Measurements from ENCODE around the gene KDSR.

KDSR gene

GRCh38 chr18:63290166-63290820, 76.7 kb downstream of the KDSR start:
- no peaks in the 10 kb centered on the region for H3K9me2 ChIP-seq (ENCODE audit: low read depth, low read length)
- TF ChIP-seq EZH2 (IDR thresholded peaks at IDR 0.05; ENCODE audit: borderline replicate concordance, low read length) = no peak
- TF ChIP-seq CTCF (IDR thresholded peaks at IDR 0.05; ENCODE audit: low read length) = no peak
- peak overlapping the region; percentile 57; the same call in 1 of the 2 replicates for H3K4me2 ChIP-seq (ENCODE audit: low read length)
- peak overlapping the region; percentile 13 for H3K4me3 ChIP-seq (ENCODE audit: low read depth, low read length, poor library complexity, severe bottlenecking)
- no peaks in the 10 kb centered on the region for H3K9me3 ChIP-seq (ENCODE audit: low read length)
- H3F3A ChIP-seq (ENCODE audit: insufficient read depth, low read length) = no peaks in the 10 kb centered on the region
- H3K4me1 ChIP-seq (ENCODE audit: insufficient read depth, low read length, severe bottlenecking) = peaks cover 99% of the 10 kb centered on the region
- peaks cover 94% of the 10 kb centered on the region for H3K36me3 ChIP-seq (ENCODE audit: insufficient read depth, low read length)
- H3K79me2 ChIP-seq (ENCODE audit: insufficient read depth, low read length) = peaks cover 98% of the 10 kb centered on the region
- H3K27me3 ChIP-seq (ENCODE audit: insufficient read depth, low read length) = no peaks in the 10 kb centered on the region
- no peaks in the 10 kb centered on the region for H4K20me1 ChIP-seq (ENCODE audit: insufficient read depth, low read length)
- peak overlapping the region; percentile 26; the same call in 1 of the 2 replicates for H3K9ac ChIP-seq (ENCODE audit: low read length)
- peak overlapping the region; percentile 78 for H3K27ac ChIP-seq (ENCODE audit: low read depth, low read length, poor library complexity, severe bottlenecking)
- H2AFZ ChIP-seq (ENCODE audit: low read length) = no peak overlapping the region

GRCh38 chr18:63288311-63288710, 78.7 kb downstream of the KDSR start:
- Histone ChIP-seq H3K9ac (ENCODE audit: low read length) (no peak overlapping the region; the same call in 1 of the 2 replicates), H3F3A (ENCODE audit: insufficient read depth, low read length) (no peaks in the 10 kb centered on the region), H3K9me3 (ENCODE audit: low read length) (no peaks in the 10 kb centered on the region), H3K36me3 (ENCODE audit: insufficient read depth, low read length) (peaks cover 96% of the 10 kb centered on the region), H3K79me2 (ENCODE audit: insufficient read depth, low read length) (peaks cover 100% of the 10 kb centered on the region), H4K20me1 (ENCODE audit: insufficient read depth, low read length) (no peaks in the 10 kb centered on the region), H3K27me3 (ENCODE audit: insufficient read depth, low read length) (no peaks in the 10 kb centered on the region), H2AFZ (ENCODE audit: low read length) (no peak overlapping the region), H3K4me2 (ENCODE audit: low read length) (peak overlapping the region; percentile 29; the same call in 1 of the 2 replicates), H3K9me2 (ENCODE audit: low read depth, low read length) (no peaks in the 10 kb centered on the region), H3K4me3 (ENCODE audit: low read depth, low read length, poor library complexity, severe bottlenecking) (no peak overlapping the region), H3K4me1 (ENCODE audit: insufficient read depth, low read length, severe bottlenecking) (peaks cover 100% of the 10 kb centered on the region), H3K27ac (ENCODE audit: low read depth, low read length, poor library complexity, severe bottlenecking) (peak overlapping the region; percentile 80)
- no peak for TF ChIP-seq EZH2 (IDR thresholded peaks at IDR 0.05; ENCODE audit: borderline replicate concordance, low read length)

GRCh38 chr18:63287691-63288220, 79.2 kb downstream of the KDSR start:
- no peaks in the 10 kb centered on the region for H3F3A ChIP-seq (ENCODE audit: insufficient read depth, low read length)
- no peak overlapping the region for H3K4me3 ChIP-seq (ENCODE audit: low read depth, low read length, poor library complexity, severe bottlenecking)
- H3K9me2 ChIP-seq (ENCODE audit: low read depth, low read length) = no peaks in the 10 kb centered on the region
- no peak overlapping the region for H2AFZ ChIP-seq (ENCODE audit: low read length)
- H3K27me3 ChIP-seq (ENCODE audit: insufficient read depth, low read length) = no peaks in the 10 kb centered on the region
- H3K4me2 ChIP-seq (ENCODE audit: low read length) = peak overlapping the region; percentile 56; the same call in 1 of the 2 replicates
- TF ChIP-seq EZH2 (IDR thresholded peaks at IDR 0.05; ENCODE audit: borderline replicate concordance, low read length) = no peak
- TF ChIP-seq CTCF (IDR thresholded peaks at IDR 0.05; ENCODE audit: low read length) = no peak
- H3K36me3 ChIP-seq (ENCODE audit: insufficient read depth, low read length) = peaks cover 96% of the 10 kb centered on the region
- no peaks in the 10 kb centered on the region for H4K20me1 ChIP-seq (ENCODE audit: insufficient read depth, low read length)
- peaks cover 100% of the 10 kb centered on the region for H3K79me2 ChIP-seq (ENCODE audit: insufficient read depth, low read length)
- H3K27ac ChIP-seq (ENCODE audit: low read depth, low read length, poor library complexity, severe bottlenecking) = peak overlapping the region; percentile 80
- no peaks in the 10 kb centered on the region for H3K9me3 ChIP-seq (ENCODE audit: low read length)
- no peak overlapping the region; the same call in 1 of the 2 replicates for H3K9ac ChIP-seq (ENCODE audit: low read length)
- H3K4me1 ChIP-seq (ENCODE audit: insufficient read depth, low read length, severe bottlenecking) = peaks cover 100% of the 10 kb centered on the region

Measured in OCI-LY1 (cell line).